Activated naive CD4-positive, alpha-beta T cell treated with Interleukin-2 at 50 U/mL for 16 hours (primary cell): ENCODE results near the gene SLC7A14.

Source experiments
- DNase-seq: peaks from one replicate; pipeline ENCODE4 v3.0.0-alpha.2; 2020

The SLC7A14 gene

GRCh38 chr3:170585937-170586310, at the start of gene SLC7A14:
Gene SLC7A14 (minus strand): TSS chr3:170586075. CDS start chr3:170526936, 59,139 bp downstream.
- no peak for DNase-seq

DNA sequence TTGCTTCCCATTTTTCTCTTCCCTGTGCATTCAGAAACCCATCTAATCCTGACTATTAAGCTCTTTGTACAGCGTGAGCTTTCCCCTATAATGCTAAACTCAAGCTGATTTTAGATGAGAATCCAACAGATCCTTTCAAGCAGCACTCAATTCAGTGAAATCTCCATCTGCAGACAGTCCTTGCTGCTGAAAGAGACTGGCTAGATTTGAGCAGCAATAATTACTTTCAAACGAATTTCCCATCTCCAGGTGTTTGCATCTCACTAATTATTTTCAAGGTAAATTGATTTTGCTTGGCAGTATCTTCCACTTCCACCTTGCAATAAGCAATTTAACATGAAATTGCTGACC, 49.5 kb upstream of the SLC7A14 start:
- DNase-seq = no peak

DNA sequence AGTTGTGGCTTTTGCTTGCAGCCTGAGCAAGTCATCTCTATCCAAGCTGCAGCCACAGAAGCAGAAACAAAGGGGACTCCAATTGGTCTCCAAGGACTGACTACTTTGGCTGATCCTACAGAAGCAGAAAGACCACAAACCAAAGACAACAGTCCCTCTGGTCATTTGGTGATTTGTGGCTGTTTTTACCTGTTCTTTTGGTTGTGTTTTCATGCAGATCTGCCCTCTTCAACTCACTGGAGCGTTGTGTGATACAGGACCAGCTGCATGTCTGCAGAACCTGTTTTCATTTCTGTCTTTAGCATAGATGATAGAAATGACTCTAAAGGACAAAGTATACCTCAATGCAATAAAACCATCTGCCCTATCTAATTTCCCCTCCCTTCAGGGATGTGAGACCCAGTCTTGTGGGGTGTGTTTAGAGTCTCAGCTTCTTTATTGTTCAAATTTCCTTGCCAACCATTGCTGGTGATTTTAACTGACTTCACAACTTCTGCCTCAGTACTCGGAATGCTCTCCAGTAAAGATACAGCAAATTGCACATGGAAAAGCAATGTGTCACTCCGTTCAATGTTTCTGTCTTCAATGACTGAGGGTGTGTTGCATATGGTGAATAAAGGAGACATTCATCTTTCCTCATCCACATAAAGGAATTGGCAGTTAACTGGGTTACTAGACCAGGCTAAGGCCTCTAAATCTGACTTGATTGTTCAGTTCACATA, 48.9 kb upstream of the SLC7A14 start:
- no peak for DNase-seq

- DNase-seq = no peak
Observed at GRCh38 chr3:170633573-170633972, 47.7 kb upstream of the SLC7A14 start.

GRCh38 chr3:170632780-170633179, 46.9 kb upstream of the SLC7A14 start:
- DNase-seq = no peak

DNA sequence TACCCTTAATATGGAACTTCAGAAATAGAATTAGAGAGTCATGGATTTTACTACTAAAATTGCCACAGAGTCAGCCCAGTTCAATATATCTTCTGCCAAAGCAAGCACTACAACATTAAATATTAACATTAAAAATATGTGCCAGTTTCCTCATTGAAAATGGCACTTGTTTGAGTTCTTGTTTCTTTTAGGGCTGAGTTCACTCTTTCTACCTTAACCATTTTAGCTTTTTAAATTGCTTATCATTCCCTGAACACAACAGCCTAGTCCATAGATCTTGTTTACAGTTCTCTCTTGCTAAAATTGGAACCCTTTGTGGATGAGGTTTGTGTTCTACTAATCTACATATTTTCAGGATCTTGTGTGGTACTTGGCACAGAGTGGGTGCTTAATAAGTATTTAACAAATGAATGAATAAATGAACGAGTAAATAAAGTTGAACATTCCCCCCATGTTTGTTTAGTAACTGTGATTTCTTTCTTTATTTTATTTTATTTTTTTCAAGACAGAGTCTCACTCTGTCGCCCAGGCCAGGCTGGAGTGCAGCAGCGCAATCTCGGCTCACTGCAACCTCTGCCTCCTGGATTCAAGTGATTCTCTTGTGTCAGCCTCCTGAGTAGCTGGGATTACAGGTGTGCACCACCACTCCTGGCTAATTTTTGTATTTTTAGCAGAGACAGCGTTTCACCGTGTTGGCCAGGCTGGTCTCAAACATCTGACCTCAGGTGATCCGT, 46.0 kb upstream of the SLC7A14 start:
- no peak for DNase-seq

DNA sequence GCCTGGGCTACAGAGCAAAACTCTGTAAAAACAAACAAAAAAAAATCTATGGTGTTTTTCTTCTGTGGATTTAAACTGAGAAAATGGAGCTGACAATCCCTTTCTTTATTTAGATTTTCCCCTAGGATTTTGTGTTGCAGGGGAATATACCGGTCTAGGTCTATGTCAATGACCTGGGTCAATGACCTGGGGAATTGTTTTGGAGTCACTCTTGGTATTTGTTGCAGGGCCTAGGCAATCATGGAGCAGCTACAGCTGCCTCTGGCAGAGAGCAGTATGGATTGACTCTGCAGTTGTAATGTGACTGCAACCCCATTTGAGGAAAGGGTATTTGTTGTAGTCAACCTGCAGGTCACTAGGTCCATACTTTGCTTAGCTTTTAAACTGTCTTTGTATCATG, 37.6 kb upstream of the SLC7A14 start:
- no peak for DNase-seq

DNA sequence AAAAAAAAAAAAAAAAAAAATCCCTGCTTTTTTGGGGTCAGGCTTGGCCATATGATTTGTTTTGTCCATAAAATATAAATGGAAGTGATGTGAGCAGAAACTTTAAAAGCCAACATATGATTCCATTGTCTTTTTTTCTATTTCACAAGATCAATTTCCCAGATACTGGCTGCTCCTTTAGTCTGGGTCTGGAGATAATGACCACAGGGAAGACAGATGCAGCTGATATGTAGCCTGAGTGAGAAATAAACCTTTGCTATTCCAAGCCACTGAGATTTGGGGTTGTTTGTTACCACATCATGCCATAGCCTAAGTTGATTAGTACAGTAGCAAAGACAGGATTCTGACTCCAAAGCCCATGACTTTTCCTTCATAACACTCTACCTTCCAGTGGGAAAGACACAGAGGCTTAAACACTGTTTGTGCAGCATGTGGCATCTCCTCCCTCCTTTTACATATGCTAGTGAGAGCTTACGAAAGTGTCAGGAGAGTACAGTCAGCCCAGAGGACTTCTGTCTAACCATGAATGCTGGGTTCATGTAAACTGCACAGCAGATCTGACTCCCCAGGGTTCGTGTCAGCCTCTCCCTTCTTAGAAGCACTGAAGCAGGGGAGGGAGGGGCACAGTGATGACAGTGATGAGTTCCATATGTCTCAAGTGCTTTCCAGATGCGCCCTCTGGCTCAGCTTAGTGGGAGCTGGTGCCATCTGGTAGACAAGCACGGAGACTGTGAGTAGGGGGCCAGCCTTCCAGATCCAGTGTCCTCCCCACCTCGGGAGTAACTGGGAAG, 36.7 kb upstream of the SLC7A14 start:
- DNase-seq = no peak

GRCh38 chr3:170621256-170621655, 35.4 kb upstream of the SLC7A14 start:
- DNase-seq = no peak

DNA sequence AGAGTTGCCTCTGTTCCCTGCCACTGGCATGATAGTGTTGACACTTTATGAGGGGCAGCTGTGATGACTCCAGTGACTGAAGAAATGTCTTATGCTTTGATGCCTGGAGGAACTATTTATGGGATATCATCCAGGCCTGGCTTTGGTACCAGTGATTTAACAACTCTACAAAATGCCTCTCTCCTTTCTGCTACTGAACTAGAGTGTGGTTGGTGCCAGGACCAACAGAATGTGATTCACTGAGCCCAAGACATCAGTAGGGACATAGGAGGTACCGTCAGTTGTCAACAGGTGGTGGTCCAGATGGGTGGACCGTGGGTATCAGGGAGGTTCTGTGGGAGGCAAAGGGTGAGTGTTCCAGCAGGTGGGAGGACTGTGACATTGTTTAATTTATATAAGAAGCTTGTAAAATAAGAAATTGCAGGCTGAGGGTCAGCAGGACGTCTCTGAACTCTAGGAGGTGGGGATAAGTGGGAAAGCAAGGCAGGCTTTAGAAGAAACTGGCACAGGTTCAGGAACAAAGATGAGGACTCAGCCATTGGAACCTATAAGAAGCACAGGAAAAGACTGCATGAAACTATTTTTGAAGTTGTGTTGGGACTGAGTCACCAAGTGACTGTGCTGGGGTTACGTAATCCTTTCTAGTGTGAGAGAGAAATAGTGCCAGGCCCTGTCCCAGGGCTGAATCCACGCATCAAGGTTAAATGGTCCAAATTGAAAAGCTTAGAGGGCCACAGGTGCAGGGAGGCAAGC, 28.5 kb upstream of the SLC7A14 start:
- DNase-seq = no peak

- DNase-seq = no peak
Observed at GRCh38 chr3:170611751-170612150, 25.9 kb upstream of the SLC7A14 start.

DNA sequence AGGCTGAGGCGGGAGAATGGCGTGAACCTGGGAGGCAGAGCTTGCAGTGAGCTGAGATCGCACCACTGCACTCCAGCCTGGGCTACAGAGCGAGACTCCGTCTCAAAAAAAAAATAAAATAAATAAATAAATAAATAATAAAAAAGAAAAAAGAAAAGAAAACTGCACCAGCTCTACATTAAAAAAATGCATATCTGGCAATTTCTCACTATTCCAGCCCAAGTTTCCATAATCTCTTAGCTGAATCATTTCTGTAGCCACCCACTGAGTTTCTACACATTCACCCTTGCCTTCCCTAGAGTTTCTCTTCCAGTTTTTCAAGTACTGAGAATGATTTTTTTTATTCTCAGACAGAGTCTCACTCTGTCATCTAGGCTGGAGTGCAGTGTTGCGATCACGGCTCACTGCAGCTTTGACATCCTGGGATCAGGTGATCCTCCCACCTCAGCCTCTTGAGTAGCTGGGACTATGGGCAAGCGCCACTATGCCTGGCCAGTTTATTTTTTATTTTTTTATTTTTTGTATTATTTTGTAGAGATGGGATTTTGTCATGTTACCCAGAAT, 24.5 kb upstream of the SLC7A14 start:
- DNase-seq = no peak

- DNase-seq = no peak
Observed at GRCh38 chr3:170608475-170608874, 22.6 kb upstream of the SLC7A14 start.

GRCh38 chr3:170606675-170607074, 20.8 kb upstream of the SLC7A14 start:
- no peak for DNase-seq

DNA sequence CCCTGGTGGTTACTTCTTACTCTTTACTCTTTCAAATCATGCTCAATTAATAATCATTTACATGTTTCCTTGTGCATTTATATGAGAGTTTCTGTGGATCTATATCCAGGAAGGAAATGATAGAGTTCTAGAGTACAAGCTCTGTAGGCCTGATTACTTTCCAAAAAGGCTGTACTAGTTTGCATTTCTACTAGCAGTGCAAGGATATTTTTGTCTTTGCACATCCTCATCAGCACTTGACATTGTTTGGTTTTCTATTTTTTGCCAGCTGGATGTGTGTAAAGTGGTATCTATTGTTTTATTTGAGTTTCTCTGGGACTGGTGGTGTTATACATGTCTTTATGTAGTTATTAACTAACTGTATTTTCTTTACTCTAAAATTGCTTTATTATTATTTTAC, 19.6 kb upstream of the SLC7A14 start:
- no peak for DNase-seq

DNA sequence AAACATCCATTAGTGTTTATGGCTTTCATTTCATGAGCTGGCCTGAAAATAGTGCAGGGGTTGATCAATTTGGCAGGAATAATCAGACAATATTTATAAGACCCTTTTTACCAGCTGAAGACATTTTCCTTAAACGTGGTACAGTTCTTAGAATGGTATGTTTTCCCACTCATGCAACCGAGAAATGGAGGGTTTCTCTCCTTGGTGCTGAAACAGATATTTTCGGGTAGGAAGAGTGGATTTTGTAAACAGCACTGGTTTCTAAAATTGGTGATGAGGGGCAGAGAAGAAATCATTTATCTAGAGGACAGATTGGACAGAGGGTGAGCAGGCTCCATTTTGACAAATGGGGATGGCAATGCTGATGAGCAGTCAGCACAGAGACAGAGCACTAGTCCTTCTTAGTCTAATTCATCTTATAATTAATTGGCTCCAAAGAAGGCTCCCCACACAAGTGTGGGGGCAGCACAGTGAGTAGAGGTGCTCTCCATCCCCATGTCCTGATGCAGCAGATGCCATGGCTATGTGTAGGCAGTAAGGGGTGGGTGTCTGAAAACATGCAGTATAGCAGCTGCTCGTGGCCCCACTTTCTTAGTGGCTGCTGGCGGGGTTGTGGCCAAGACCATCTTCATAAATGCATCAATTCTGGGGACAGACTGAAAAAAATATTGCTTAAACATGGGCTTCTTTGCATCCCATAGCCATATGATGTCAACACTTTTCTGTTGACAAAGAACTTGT, 18.1 kb upstream of the SLC7A14 start:
- no peak for DNase-seq

- DNase-seq = no peak
Observed at GRCh38 chr3:170602556-170602955, 16.7 kb upstream of the SLC7A14 start.

DNA sequence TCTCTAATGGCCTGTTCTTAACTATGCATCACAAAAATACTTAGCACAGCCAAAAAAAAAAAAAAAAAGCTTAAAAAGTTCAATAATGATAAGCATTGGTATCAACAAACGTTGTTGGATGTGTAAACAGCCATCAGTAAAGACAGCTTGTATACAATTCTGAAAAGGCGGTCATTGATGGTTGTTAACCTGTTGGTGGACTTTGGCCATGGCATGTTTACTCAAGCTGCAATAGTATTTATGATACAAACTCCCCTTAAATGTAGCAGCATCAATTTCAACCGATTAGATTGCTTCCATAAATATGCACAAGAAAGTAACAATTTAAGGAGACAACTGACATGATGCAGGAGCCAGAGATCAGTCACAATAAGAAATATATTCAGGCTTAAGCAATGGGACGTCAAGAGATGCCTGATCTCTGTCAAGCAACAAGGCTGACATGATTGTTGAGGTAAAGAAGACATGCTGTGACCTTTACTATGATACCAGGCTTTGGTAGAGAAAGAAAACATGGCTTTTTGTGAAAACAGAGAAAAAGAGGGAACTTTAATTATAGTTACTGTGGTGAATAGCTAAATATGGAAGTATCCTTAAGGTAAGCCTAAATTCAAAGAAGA, 14.2 kb upstream of the SLC7A14 start:
- no peak for DNase-seq

GRCh38 chr3:170599091-170599490, 13.2 kb upstream of the SLC7A14 start:
- no peak for DNase-seq

- DNase-seq = no peak
Observed at GRCh38 chr3:170598091-170598502, 12.2 kb upstream of the SLC7A14 start.

- no peak for DNase-seq
Observed at GRCh38 chr3:170594528-170594927, 8.7 kb upstream of the SLC7A14 start.

GRCh38 chr3:170593634-170594033, 7.8 kb upstream of the SLC7A14 start:
- no peak for DNase-seq
